Lower leg skin (tissue), 3 donors: ENCODE results near the gene MDGA2.

Source experiments
- CTCF ChIP-seq, 3 donors: fragments of 450-650 bp; IDR thresholded peaks; one replicate each; pipeline ENCODE4 v1.5.1; 2016; ENCODE audit warnings: antibody characterized with exemption in 3 of 3, mild to moderate bottlenecking in 3 of 3, moderate library complexity in 2 of 3
- POLR2A ChIP-seq, 2 donors: fragments of 450-650 bp; IDR thresholded peaks; one replicate each; pipeline ENCODE4 v1.6.1; 2016 to 2017; ENCODE audit warnings: antibody characterized with exemption in 2 of 2, mild to moderate bottlenecking in 1 of 2, moderate library complexity in 1 of 2

GRCh38 chr14:47044841-47045240 is 630.6 kb downstream of the MDGA2 start:
- TF ChIP-seq POLR2A (IDR thresholded peaks at IDR 0.05) (no peak), CTCF (IDR thresholded peaks at IDR 0.05) (no peak)
